ENCODE data around the gene SNRPA1.

Gene SNRPA1

GRCh38 chr15:101244036-101244781 is 50.8 kb downstream of the SNRPA1 start:
- no peaks in the 10 kb centered on the region for H3K27me3 Mint-ChIP-seq
- no peaks in the 10 kb centered on the region for H3K9me3 Mint-ChIP-seq
- peak overlapping the region; percentile 9 for H3K4me3 Mint-ChIP-seq
- CTCF ChIA-PET = interaction anchor here (0.8 to 2.7 kb wide), 10 partner anchors 10 to 140 kb away, joined by 3 to 9 read pairs (median 5); no protein-coding TSS in a partner anchor
- H3K4me1 Mint-ChIP-seq = peaks cover 94% of the 10 kb centered on the region
- peaks cover 45% of the 10 kb centered on the region for H3K36me3 Mint-ChIP-seq
- peak overlapping the region; percentile 86 for H3K27ac Mint-ChIP-seq
- no peak for DNase-seq

DNA sequence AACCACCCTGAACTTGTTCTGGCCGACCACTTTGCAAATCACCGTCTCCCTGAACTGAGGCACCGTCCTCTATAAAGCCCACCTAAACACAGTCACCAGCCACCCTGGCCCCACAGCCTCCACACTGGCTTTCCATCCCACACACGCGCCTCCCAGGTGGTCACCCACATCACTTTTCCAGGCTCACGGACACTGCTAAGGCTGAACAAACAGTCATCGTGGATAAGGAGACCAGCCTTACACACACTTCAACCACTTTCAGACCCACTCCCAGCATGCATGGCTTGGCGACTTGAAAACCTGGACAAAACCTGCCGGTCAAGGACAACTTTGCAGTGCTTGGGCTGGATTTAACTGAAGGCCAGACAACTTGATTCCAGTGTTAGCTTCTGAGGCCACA is 51.6 kb downstream of the SNRPA1 start:
- CTCF ChIA-PET = interaction anchor here (1.1 to 2.7 kb wide), 11 partner anchors 9 to 121 kb away, joined by 3 to 11 read pairs (median 5); partner anchors contain the start of gene CHSY1
- H3K36me3 Mint-ChIP-seq = peaks cover 40% of the 10 kb centered on the region
- peaks cover 97% of the 10 kb centered on the region for H3K4me1 Mint-ChIP-seq
- DNase-seq = no peak
- peak overlapping the region; percentile 90 for H3K27ac Mint-ChIP-seq
- no peaks in the 10 kb centered on the region for H3K27me3 Mint-ChIP-seq
- H3K9me3 Mint-ChIP-seq = no peaks in the 10 kb centered on the region
- peak overlapping the region; percentile 67 for H3K4me3 Mint-ChIP-seq

GRCh38 chr15:101242999-101243336 is 52.1 kb downstream of the SNRPA1 start:
- no peaks in the 10 kb centered on the region for H3K27me3 Mint-ChIP-seq
- no peaks in the 10 kb centered on the region for H3K9me3 Mint-ChIP-seq
- peaks cover 40% of the 10 kb centered on the region for H3K36me3 Mint-ChIP-seq
- DNase-seq = no peak
- H3K4me3 Mint-ChIP-seq = peak overlapping the region; percentile 67
- H3K4me1 Mint-ChIP-seq = peaks cover 95% of the 10 kb centered on the region
- CTCF ChIA-PET = interaction anchor here (1.1 to 2.4 kb wide), 6 partner anchors 9 to 121 kb away, joined by 3 to 11 read pairs (median 4); partner anchors contain the start of gene CHSY1
- peak overlapping the region; percentile 90 for H3K27ac Mint-ChIP-seq

DNA sequence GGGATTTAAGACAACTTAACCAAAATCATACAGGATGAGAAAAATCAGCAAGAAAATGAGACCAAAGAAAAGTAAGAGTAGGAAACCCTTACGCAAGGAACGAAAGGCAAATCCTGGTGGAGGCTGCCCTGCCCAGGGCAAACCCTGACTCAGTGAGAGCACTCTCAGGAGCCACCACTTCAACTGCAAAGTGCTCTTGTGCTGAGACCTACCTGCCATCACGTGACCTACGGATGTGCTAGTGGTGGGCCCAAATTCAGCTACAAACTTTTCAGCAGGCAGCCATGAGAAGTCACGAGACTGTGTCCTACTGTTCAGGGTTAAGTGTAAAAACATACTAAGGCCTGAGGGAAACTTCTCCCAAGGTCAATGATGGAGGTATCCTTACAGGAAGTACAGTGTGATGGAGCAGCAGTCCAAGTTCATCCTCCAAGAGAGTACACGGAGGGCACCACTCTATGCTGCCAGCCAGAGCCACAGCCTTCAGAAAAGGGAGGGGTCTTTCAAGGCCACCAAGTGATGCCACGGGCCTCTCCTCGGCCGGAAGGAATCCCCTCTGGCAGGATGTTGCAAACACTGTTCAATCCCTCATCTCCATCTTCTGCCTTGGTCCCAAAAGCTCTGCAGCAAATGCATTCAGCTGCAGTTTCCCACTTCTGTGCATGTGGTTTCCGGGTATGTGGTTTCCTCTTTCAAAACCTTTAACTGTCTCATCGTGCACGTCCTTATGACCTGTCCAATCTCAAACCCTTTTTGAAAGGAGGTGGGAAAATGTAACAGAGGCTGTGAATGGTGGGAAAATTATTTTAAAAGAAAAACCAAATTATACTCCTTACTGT is 52.7 kb downstream of the SNRPA1 start:
- peak overlapping the region; percentile 90 for H3K27ac Mint-ChIP-seq

GRCh38 chr15:101240358-101240757 is 54.7 kb downstream of the SNRPA1 start:
- Mint-ChIP-seq H3K27me3 (no peaks in the 10 kb centered on the region), H3K9me3 (no peaks in the 10 kb centered on the region), H3K27ac (no peak overlapping the region), H3K4me3 (no peak overlapping the region), H3K36me3 (peaks cover 38% of the 10 kb centered on the region), H3K4me1 (peaks cover 80% of the 10 kb centered on the region)
- CTCF ChIA-PET = interaction anchor here (0.9 to 2.5 kb wide), 5 partner anchors 14 to 226 kb away, joined by 3 to 10 read pairs (median 4); no protein-coding TSS in a partner anchor
- DNase-seq = no peak

More for the DNA sequence above, 52.7 kb downstream of the SNRPA1 start:
- Mint-ChIP-seq H3K4me3 (peak overlapping the region; percentile 67), H3K4me1 (peaks cover 92% of the 10 kb centered on the region), H3K9me3 (no peaks in the 10 kb centered on the region), H3K27me3 (no peaks in the 10 kb centered on the region), H3K36me3 (peaks cover 38% of the 10 kb centered on the region)
- DNase-seq = peak; percentile 78
- CTCF ChIA-PET = interaction anchor here (0.9 to 2.5 kb wide), 8 partner anchors 10 to 120 kb away, joined by 3 to 11 read pairs (median 4); partner anchors contain the start of gene CHSY1

DNA sequence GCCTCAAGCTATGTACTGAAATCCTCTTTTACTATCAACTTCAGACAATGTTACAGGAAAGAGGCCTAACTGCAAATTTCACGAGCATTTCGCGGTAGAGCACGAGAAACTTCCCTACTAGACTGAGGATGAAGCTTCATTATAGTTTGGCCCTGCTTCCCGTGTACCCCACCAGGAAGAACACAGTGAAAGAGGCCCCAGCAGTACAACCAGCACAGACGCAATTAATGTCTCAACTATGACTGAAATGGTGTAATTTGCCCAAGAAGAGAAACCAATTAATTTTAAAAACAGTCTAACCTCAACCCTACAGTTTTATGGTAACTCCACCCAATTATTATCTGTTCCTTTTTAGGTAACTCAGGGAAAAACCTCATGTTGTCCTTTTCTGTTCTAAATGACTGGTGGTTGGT is 55.3 kb downstream of the SNRPA1 start:
- Mint-ChIP-seq H3K4me1 (peaks cover 78% of the 10 kb centered on the region), H3K36me3 (peaks cover 40% of the 10 kb centered on the region), H3K27me3 (no peaks in the 10 kb centered on the region), H3K4me3 (no peak overlapping the region), H3K27ac (peak overlapping the region; percentile 83), H3K9me3 (no peaks in the 10 kb centered on the region)
- DNase-seq = no peak
- CTCF ChIA-PET = interaction anchor here (0.9 to 1.4 kb wide), 4 partner anchors 17 to 118 kb away, joined by 3 to 5 read pairs (median 4); no protein-coding TSS in a partner anchor

DNA sequence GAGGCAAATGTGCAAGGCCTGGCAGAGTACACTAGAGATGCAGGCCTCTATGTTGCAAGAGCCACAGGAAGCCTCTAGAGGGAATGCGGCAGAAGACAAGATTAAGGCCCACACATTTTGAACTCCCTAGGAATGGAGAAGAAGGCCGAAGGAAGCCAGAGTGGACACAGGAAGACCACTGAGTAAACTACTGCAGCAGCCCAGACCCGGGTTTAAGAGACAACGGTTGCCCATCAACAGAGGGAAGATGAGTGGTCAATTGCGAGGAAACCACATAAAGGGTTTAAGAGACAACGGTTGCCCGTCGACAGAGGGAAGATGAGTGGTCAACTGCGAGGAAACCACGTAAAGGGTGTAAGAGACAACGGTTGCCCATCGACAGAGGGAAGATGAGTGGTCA is 57.8 kb downstream of the SNRPA1 start:
- no peak overlapping the region for H3K4me3 Mint-ChIP-seq
- H3K4me1 Mint-ChIP-seq = peaks cover 72% of the 10 kb centered on the region
- H3K36me3 Mint-ChIP-seq = peaks cover 50% of the 10 kb centered on the region
- no peak for DNase-seq
- no peaks in the 10 kb centered on the region for H3K9me3 Mint-ChIP-seq
- H3K27ac Mint-ChIP-seq = no peak overlapping the region
- CTCF ChIA-PET = no interaction called here
- H3K27me3 Mint-ChIP-seq = no peaks in the 10 kb centered on the region

DNA sequence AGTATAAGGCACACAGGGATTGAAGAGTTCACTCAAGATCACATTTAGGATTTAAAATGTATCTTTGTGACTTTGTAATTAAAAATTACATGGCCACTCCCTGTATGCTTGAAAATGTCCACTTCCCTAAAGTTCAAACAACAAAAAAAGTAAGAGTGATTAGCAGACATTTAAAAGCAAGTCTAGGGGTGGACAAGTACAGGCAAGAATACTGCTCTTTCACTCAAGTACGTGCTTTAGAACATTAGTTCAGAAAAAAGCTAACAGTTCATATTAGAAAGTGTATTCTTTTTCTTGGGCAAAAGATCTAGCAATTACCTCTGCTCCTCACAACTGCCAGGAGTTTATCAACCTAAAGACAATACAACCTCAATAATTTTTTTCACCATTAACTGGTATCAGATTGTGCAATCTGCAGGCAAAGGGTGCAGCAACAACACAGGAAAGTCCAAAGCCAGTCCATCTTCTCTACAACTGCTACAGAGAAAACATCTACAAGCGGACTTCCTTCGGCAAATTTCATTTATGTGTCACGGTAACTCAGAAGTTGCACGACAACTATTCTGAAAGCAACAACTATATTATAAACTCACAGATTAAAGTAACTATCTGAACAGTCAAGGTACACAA is 61.3 kb downstream of the SNRPA1 start:
- Mint-ChIP-seq H3K36me3 (peaks cover 71% of the 10 kb centered on the region), H3K27ac (peak overlapping the region; percentile 73), H3K9me3 (peaks cover 8% of the 10 kb centered on the region), H3K4me3 (no peak overlapping the region), H3K27me3 (no peaks in the 10 kb centered on the region), H3K4me1 (peaks cover 51% of the 10 kb centered on the region)
- no peak for DNase-seq
- CTCF ChIA-PET = no interaction called here

DNA sequence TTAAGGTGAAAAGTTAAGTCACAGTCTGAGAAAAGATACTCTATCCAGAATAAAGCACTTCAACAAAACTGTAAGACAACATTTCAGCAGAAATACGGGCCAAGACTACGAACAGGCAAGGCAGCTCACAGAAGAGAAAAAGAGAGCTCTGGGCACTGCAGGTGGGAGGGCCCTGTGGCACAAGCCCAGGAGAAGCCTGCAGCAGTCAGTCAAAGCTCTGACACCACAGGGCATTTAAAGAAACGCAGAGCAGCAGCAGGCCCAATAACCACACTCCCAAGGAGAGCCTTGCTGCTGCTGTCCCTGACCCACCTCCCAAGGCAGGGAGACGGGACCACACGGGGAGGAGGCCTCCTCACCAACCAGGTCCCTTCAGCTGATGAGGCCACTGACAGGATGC is 62.4 kb downstream of the SNRPA1 start:
- Mint-ChIP-seq H3K9me3 (peaks cover 17% of the 10 kb centered on the region), H3K27me3 (no peaks in the 10 kb centered on the region), H3K27ac (no peak overlapping the region), H3K4me3 (no peak overlapping the region), H3K4me1 (peaks cover 50% of the 10 kb centered on the region), H3K36me3 (peaks cover 79% of the 10 kb centered on the region)
- DNase-seq = no peak
- CTCF ChIA-PET = no interaction called here

Measured in activated naive CD4-positive, alpha-beta T cell treated with anti-CD3 and anti-CD28 coated beads, Interleukin-2, amount 10 ng/mL, durations not matched to agents 7 days and 5 days (primary cell).